ENCODE results near the gene KNSTRN.

DNA sequence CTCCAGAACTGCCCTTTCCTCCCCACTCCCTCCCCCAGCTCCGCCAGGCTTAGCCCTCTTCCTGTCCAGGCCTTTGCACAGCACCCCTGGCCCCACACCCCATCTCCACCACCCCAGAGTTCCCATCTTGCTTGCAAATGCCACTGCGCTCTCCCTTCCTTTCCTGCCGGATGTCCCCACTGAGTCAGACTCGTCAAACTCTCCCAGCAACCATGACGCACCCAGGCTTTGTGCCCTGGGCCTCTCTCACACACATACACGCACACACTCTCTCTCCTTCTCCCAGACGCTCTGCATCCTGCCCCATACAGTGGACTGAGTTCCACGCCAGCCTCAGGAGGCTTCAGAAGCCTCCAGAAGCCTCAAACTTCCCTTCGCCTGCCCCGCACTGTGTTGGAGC is 39.0 kb upstream of the KNSTRN start:
- TF ChIP-seq, protein P1, sequence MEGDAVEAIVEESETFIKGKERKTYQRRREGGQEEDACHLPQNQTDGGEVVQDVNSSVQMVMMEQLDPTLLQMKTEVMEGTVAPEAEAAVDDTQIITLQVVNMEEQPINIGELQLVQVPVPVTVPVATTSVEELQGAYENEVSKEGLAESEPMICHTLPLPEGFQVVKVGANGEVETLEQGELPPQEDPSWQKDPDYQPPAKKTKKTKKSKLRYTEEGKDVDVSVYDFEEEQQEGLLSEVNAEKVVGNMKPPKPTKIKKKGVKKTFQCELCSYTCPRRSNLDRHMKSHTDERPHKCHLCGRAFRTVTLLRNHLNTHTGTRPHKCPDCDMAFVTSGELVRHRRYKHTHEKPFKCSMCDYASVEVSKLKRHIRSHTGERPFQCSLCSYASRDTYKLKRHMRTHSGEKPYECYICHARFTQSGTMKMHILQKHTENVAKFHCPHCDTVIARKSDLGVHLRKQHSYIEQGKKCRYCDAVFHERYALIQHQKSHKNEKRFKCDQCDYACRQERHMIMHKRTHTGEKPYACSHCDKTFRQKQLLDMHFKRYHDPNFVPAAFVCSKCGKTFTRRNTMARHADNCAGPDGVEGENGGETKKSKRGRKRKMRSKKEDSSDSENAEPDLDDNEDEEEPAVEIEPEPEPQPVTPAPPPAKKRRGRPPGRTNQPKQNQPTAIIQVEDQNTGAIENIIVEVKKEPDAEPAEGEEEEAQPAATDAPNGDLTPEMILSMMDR (conservative IDR thresholded peaks at IDR 0.05; ENCODE audit: low read depth in 2 of 2) = no peak
- TF ChIP-seq EZH2 (IDR thresholded peaks at IDR 0.05; ENCODE audit: low read depth, unreplicated experiment) = no peak
- TF ChIP-seq POLR2AphosphoS5 (IDR thresholded peaks at IDR 0.05; ENCODE audit: low read depth) = no peak
- TF ChIP-seq, protein P2, sequence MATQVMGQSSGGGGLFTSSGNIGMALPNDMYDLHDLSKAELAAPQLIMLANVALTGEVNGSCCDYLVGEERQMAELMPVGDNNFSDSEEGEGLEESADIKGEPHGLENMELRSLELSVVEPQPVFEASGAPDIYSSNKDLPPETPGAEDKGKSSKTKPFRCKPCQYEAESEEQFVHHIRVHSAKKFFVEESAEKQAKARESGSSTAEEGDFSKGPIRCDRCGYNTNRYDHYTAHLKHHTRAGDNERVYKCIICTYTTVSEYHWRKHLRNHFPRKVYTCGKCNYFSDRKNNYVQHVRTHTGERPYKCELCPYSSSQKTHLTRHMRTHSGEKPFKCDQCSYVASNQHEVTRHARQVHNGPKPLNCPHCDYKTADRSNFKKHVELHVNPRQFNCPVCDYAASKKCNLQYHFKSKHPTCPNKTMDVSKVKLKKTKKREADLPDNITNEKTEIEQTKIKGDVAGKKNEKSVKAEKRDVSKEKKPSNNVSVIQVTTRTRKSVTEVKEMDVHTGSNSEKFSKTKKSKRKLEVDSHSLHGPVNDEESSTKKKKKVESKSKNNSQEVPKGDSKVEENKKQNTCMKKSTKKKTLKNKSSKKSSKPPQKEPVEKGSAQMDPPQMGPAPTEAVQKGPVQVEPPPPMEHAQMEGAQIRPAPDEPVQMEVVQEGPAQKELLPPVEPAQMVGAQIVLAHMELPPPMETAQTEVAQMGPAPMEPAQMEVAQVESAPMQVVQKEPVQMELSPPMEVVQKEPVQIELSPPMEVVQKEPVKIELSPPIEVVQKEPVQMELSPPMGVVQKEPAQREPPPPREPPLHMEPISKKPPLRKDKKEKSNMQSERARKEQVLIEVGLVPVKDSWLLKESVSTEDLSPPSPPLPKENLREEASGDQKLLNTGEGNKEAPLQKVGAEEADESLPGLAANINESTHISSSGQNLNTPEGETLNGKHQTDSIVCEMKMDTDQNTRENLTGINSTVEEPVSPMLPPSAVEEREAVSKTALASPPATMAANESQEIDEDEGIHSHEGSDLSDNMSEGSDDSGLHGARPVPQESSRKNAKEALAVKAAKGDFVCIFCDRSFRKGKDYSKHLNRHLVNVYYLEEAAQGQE (IDR thresholded peaks at IDR 0.05; ENCODE audit: unreplicated experiment) = no peak
- TF ChIP-seq CREB1 (CRISPR knock-in tag; IDR thresholded peaks at IDR 0.05; ENCODE audit: low read depth) = no peak
- TF ChIP-seq JUNB (IDR thresholded peaks at IDR 0.05; ENCODE audit: unreplicated experiment) = no peak

All from GM23338 (cell line).